GM12801 (cell line): ENCODE measurements around the gene EML6.

Source experiments
- CTCF ChIP-seq: IDR thresholded peaks from one replicate; pipeline ENCODE4 v1.5.1; 2011; ENCODE audit warnings: control low read depth; ENCODE audit not compliant: insufficient read length; ENCODE audit errors: extremely low read depth

Gene EML6

DNA sequence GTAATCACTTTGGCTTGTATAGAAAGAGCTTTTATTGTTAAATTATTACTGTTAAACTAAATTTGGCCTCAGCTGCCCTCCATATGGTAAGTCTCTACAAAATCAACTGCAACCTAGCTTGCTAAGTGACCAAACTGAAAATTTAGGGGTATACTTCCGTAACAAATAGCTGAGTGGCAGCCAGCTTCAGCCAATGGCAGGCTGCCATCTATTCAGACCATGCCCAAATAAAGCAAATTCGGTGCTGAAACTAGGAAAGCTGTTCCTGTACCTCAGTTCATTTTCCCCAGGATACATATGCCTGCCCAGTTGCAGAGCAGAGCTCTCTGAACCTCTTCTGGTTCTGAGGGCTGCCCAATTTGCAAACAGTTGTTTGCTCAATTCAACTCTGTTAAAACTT, 94.8 kb downstream of the EML6 start:
- TF ChIP-seq CTCF, result no peak

GRCh38 chr2:54820558-54820957, 97.1 kb downstream of the EML6 start:
- TF ChIP-seq CTCF, result no peak

- TF ChIP-seq CTCF, result no peak
These were observed 101.1 kb downstream of the EML6 start for GRCh38 chr2:54824567-54824966.

DNA sequence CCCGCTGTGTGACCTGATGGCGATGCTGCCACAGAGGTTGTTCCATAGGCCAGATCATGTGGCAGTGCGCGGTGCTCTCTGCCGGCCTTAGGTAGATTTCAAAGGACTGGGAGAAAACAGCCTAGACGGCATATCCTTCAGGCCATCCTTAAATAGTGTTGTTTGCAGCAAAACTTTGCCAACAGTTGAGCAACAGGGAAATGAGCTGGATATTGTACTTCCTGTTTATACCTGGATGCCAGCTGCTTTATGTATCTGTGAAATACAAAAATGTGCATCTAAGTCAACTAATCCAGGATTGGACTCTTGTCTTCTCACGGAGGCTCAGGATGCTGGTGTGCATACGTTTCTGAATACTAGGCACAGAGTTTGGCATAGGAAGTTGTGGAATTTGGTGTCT, 107.1 kb downstream of the EML6 start:
- TF ChIP-seq CTCF, result no peak

- TF ChIP-seq CTCF, result no peak
These were observed 108.0 kb downstream of the EML6 start for GRCh38 chr2:54831480-54831879.

DNA sequence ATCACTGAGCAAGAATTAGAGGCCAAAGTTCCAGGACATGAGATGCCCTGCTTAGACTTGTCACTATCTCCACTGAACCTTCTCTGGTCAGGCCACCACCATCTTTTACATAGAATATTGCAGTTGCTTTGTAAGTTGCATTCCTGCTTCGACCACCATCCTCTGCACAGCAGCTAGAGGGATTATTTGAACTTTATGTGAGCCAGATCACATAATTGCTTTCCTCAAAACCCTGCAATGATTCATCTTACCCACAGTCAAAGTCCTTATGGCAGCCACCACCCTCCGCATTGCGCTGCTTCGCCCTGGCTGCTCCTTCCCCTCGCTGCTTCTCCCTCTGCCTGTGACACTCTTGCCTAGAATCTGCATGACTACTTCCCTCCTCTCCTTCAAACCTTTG, 111.3 kb downstream of the EML6 start:
- TF ChIP-seq CTCF, result no peak

GRCh38 chr2:54836477-54836876, 113.0 kb downstream of the EML6 start:
- TF ChIP-seq CTCF, result no peak

DNA sequence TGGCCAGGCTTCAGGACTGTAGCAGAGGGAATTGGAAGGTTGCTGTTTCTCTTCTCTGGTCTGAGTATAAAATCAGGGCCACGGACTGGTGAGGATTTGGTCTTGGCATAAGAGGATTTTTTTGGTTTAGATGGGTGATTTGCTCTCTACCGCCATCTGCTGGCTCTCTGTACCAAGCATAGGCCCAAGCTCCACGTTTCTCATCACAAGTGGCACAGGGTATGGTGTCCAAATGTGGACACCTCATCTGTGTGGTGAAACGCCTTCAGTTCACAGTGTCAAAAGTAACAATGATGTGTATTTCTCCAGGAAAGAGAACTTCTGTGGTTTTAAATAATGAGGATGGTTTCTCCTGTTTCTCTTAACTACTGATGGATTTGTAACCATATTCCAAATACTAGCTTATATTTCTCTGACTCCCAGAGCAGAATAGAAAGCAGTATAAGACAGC, 115.1 kb downstream of the EML6 start:
- TF ChIP-seq CTCF, result peak; percentile 43
